Stomach (tissue), 4 donors: ENCODE measurements around the gene SMAP2.

ENCODE experiments used
- POLR2A ChIP-seq, 4 donors: fragments of 450-650 bp; IDR thresholded peaks; one replicate each; pipeline ENCODE4 v1.6.1; 2016; ENCODE audit warnings: antibody characterized with exemption in 4 of 4, control low read depth in 2 of 4, mild to moderate bottlenecking in 1 of 4, moderate library complexity in 1 of 4
- TF ChIP-seq, protein P1 (sequence below), 7 experiments: fragments of 450-650 bp in 4 of 7; fragments of 200-600 bp in 3 of 7; sonication (generic) in 3 of 7; IDR thresholded peaks; one replicate each; pipeline ENCODE4 v1.5.1; 2016 to 2019; ENCODE audit warnings: antibody characterized with exemption in 7 of 7, control low read depth in 2 of 7, mild to moderate bottlenecking in 1 of 7

GRCh38 chr1:40435876-40436275 lies 62.3 kb downstream of the SMAP2 start:
- TF ChIP-seq, protein P1, sequence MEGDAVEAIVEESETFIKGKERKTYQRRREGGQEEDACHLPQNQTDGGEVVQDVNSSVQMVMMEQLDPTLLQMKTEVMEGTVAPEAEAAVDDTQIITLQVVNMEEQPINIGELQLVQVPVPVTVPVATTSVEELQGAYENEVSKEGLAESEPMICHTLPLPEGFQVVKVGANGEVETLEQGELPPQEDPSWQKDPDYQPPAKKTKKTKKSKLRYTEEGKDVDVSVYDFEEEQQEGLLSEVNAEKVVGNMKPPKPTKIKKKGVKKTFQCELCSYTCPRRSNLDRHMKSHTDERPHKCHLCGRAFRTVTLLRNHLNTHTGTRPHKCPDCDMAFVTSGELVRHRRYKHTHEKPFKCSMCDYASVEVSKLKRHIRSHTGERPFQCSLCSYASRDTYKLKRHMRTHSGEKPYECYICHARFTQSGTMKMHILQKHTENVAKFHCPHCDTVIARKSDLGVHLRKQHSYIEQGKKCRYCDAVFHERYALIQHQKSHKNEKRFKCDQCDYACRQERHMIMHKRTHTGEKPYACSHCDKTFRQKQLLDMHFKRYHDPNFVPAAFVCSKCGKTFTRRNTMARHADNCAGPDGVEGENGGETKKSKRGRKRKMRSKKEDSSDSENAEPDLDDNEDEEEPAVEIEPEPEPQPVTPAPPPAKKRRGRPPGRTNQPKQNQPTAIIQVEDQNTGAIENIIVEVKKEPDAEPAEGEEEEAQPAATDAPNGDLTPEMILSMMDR (IDR thresholded peaks at IDR 0.05) = no peak
- no peak for TF ChIP-seq POLR2A (IDR thresholded peaks at IDR 0.05)
